Activated T-helper 9 cell treated with anti-CD3 and anti-CD28 coated beads, Interleukin-2, amount 50 U/mL, for 16 hours (primary cell): ENCODE measurements around the gene MAML1.

Source experiments
- DNase-seq: peaks from one replicate; pipeline ENCODE4 v3.0.0-alpha.2; 2020; ENCODE audit warnings: low read depth

The MAML1 gene

GRCh38 chr5:179806250-179807048 is 73.8 kb downstream of the MAML1 start, which contains the start of gene MGAT4B:
TSS of gene MGAT4B (minus strand) at chr5:179806866. CDS start at chr5:179806583, 283 bp downstream.
- DNase-seq, result peak; percentile 42

DNA sequence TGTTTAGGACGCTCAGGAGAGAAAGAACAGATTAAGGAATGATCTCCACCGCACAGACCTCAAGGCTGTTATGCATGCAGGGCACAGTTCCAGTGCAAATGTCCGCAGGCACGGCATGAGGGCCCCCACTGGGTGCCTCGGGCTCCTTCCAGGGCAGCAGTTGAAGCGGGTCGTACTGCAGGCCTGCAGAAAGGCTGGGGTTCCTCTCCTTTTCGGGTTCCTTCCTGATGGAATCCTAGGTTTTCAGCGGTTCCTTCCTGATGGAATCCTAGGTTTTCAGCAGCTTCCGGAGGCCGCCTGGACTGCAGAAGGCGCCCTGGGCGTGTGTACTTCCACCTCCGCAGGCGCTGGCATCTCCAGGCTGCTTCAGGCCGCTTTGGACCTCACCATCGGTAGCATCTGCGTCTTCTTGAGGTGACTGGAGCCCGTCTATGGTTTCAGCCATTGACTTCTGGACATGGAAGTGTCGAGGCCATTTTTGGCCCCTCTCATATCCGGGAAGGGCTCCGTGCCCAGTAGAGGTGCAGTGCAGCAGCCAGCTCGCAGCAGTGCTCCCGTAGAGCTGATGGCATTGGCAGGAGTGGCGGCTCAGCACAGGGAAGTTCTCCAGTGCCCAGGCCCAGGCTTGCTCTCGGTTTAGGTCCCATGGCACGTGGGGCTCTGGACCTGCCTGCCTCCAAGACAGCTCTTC is 79.7 kb downstream of the MAML1 start:
- DNase-seq, result no peak

GRCh38 chr5:179812997-179813607 is 80.5 kb downstream of the MAML1 start:
- no peak for DNase-seq

DNA sequence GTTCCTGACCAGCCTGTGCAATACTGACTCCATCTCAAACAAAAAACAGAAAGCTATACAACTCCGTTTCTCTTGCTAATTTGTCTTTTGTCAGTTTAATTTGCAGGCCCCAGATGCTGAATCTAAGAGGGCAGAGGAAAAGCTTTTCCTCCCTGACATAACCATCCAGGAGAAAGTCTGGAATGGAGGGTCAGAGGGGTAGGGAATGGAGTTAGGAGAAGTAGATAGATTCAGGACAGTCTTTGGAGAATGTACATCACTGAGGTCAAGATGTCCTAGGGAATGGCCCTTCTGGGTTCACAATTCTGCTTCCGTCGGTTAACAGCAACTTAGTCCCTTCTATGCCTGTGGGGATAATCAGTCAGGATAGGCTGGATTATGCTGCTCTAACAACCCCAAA is 81.5 kb downstream of the MAML1 start:
- DNase-seq, result no peak

DNA sequence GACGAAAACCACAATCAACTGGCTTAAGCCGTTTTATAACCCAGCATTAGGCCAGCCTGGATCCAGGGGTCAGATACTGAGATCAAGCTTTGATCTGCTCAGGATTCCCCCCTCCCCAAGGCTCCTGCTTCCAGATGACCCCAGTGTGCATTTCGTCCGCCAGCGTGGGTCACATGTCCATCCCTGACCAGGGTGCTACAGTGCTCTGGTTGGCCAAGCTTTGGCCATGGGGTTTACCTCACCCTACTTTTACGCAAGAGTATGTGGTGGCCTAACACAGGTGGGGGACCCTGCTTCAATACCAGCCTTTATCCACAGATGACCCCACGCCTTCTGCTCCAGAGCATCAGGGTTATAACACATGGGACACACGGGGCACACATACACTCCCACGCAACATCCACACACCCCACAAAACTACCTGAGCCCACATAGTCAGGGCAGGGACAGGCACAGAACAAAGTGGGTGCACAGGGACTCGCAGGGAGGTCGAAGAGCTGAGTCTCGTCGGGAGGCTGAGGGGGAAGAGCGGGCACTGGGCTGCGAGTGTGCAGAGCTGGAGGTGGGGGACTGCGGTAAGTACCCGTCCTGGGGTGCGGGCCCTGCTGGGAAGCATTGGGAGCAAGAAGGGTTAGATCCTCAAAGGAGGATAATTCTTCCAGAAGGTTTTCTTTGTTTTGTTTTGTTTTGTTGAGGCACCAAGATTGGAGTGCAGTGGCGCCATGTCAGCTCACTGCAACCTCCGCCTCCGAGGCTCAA is 83.0 kb downstream of the MAML1 start:
- DNase-seq, result no peak

DNA sequence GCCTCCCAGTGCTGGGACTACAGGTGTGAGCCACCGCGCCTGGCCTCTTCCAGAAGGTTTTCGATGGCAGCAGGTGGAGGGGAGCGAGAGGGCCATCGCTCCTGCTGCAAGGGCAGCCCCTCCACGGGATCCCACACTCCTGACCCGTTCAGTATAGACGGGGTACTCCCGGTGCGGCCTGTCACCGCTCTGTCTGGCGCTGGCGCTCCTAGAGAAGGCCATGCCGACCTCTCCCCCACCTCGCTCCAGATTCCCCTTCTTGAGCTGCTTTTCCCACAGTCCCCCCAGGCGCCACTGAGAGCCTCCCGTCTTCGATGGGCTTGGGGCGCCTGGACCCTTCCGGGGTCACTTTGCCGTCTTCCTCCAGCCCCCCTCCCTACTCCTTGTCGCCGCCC is 83.8 kb downstream of the MAML1 start:
- no peak for DNase-seq

DNA sequence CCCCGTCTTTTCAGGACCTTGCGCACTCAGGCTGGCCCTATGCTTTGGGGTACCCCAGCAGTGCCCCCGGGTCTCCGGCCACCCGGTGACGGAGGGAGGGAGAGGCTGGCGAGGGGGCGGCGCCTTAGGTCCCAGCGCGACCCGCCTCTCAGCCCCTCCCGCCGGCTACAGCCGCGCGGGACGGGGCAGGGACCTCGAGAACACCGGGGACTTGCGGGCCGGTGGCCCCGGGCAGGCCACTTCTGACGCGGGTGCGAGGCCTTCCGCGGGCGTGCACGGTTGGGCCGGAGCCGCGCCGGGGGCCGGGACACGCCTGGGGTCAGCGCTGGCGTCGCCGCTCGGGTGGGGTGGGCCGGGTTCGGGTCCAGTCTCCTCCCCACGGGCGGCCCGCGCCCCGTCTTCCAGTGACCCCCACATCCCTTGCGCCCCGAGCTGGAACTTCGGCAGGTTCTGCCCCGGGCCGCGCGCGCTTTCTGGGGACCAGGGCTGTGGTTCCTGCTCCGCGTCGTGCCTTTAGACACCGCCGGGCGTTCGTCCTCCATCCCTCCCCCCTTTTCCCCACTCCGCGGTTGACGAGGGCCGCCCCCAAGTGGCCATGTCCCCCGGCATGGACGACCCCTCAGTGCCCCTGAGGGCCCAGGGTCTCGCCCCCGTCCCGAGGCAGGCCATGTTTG is 84.3 kb downstream of the MAML1 start:
- no peak for DNase-seq

- no peak for DNase-seq
Measured at GRCh38 chr5:179817470-179817840, 84.8 kb downstream of the MAML1 start.

DNA sequence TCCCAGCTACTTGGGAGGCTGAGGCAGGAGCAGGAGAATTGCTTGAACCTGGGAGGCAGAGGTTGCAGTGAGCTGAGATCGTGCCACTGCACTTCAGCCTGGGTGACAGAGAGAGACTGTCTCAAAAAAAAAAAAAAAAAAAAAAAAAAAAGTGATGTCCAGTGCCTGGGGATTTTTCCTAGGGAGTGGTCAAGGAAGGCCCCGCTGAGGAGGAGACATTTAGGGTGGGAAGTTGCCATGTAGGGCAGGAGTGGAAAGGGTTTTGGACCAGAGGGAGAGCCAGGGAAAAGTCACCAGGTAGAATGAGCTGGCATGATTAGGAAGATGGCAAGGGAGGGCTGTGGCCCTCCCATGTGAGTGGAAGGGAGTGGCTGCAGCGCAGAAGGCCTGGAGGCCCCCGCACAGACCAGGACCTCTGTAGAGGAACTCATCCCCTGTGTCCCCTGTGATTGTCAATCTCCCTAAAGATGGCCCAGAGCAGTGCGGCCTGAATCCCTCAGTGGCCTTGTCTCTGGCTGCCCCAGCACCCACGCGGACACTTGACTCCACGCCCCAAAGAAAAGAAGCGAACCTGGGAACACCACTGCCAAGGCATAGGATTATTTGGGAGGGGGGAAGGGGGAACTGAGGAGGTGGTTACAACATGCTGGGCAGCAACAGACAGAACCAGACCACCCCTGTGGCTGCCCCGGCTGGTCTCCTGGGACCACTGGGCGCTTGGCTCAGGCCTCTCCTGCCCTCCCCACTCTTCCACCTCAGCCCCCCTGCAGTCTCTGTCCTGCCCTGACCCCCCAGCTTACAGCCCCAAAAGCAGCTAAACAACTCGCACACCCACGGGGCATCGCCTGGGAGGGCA is 85.5 kb downstream of the MAML1 start:
- no peak for DNase-seq

DNA sequence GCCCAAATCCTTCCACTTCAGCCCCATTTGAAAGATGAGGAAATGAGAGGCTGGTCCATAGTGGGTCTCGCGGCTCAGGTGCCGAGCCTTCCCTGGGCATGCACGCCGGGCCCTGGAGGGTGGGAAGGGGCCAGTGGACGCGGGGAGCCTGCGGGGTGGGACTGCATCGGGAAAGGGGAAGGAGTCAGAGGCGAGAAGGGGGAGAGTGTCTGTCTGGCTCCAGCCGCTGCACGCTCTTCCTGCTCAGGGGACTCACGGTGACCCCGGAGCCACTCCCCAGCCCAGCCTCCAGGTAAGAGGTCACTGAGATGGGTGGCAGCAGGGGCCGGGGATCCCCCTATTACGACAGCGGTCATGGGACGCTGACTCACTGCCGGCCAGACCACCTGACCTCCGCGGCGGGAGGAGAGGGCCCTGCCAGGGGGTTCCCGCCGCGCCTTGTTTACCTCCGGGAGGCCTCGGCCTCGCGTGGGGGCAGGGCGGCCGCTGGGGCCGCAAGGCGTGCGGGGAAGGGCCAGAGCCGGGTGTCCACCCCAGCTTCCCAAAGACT is 86.2 kb downstream of the MAML1 start:
- peak; percentile 84 for DNase-seq

DNA sequence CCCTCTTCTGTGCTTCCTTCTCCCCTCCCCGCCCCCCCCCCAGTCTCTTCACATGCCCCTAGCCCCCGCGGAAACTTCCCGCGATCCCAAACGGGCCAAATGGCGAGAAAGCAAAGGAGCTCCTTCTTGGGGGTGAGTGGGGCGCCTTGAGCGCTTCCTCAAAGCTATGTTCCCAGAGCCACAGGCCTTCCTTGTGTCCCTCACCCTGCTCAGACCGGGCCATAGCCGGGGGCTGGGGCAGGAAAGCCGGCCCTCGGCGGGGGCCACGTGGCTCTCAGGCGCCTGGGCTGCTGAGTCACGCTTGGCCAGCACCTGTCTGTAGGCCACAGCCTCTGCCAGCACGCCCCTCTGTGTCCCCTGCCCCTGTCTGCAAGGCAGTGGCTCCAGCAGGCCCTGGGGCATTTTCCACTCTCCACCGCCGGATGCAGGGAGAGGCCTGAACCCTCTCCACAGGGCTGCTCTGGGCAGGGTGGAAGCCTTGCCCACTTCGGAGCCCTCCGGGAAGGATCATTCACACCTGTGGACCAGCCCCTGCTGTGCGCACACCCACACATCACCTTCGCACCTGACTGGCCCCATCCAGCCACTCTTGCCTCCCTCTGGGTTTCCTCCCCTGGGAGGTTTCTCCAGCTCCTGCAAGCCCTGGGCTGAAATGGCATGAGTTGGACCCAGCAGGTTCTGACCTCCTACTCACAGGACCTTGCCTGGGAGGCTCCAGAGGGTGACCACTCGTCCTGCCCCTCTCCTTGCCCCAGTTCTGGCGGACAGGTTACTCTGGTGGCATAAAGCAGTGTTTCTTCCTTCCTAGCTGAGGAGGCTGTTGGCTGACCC is 86.9 kb downstream of the MAML1 start:
- DNase-seq, result peak; percentile 39

DNA sequence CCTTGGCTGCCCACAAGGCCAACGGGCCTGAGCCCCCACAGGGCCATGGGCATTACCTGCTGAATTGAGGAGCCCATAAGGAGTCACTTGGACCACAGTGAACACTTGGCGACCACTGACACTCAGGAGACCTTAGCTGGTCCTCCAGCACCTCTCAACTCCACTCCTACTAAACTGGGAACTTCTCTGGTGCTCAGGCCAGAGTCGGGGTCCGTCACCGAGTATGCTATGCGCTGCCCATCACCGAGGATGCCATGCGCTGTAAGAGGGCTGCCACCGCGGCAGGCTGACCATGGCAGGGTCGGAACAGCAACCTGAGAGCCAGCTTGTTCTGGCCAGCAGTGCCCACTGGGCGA is 87.5 kb downstream of the MAML1 start:
- no peak for DNase-seq

DNA sequence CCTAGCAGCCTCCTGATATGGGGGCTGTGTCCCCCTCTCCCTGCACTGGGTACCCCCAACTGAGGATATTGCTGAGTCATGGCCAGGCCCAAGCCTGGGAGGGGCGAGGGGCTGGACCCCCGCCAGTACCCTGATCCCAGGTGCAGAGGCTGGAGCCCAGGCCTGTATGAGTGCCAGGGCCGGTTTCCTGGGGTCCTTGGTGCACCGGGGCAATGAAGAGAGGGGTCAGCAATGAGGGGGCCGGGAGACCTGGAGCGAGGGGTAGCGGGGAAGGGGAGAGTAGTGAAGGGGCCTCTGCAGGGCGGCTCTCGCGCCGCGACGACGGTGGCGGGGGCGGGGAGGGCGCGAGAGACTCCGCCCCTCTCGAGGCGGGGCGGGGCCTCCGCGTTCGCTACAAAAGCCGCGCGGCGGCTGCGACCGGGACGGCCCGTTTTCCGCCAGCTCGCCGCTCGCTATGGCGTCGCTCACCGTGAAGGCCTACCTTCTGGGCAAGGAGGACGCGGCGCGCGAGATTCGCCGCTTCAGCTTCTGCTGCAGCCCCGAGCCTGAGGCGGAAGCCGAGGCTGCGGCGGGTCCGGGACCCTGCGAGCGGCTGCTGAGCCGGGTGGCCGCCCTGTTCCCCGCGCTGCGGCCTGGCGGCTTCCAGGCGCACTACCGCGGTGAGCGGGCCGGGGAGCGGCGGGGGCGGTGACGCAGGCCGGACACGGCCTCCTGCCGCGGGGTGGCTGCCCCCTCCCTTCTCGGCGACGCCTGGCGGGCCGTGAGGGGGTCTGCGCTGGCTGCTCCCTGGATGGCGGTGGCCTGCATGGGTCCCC is 88.1 kb downstream of the MAML1 start, which contains the start of gene SQSTM1:
TSS of gene SQSTM1 (plus strand) at position 423 of the 815 bp plus-strand sequence. CDS start at position 455, 32 bp downstream.
- DNase-seq, result peak; percentile 77

DNA sequence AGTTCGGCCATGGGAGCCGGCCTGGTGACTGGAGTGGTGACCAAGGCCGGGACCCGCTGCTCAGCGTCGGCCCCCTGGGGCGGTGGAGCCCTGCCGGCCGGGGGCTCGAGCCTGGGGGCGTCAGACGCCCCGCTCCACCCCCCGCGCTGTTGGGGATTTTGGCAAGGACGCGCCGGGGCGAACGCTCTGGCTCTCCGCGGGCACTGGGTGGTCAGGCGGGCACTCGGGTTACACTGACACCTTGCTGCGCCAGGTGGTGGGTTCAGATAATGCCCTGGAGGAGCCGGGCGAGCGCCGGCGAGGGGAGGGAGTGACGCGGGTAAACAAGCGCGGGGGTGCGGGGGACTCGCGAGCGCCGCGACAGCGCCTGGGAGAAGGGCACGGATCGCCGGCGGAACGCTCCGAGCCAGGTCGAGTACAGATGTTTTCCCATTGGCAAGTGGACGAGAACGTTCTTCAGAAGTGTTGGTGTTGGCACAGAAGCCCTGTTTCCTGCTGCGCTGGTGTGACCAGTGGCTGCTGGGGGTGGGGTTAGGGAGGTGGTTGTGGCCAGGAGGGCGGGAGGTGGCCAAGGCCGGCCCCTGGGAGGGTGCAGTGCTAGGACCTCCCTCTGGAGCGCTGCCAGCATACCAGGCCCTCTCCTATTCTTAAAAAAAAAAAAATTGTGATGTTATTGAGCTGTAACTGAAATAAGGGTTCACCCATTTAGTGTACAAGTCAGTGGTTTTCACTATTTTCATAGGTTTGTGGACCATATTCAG is 88.9 kb downstream of the MAML1 start:
- DNase-seq, result peak; percentile 74

DNA sequence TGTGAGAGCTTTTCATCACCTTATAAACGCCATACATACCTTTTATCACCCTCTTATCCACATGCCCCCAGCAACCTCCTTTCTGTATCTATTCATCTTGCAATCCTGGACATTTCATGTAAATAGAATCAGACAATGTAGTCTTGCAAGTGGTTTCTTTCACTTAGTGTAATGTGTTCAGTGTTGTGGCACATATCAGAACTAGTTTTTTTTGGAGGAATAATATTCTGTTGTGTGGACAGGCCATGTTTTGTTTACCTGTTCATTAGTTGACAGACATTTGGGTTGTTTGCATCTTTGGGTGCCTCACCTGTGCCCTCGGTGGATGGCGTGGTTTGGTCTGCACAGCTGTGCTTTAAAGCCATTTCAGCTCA is 89.4 kb downstream of the MAML1 start:
- DNase-seq, result no peak

GRCh38 chr5:179822444-179822990 is 89.9 kb downstream of the MAML1 start:
- no peak for DNase-seq

- DNase-seq, result no peak
Measured at GRCh38 chr5:179823937-179824744, 91.5 kb downstream of the MAML1 start.
